Stimulated activated naive CD8-positive, alpha-beta T cell treated with anti-CD3 and anti-CD28 coated beads, Interleukin-15, Interleukin-2, amounts not matched to agents 100 U/mL and 50 U/mL, for 24 hours (primary cell): ENCODE measurements around the gene ZBTB16.
A peak's percentile ranks its signal among the peaks of the same experiment; 100 is the strongest.

Experiments
- ATAC-seq: fragments of 150-1000 bp; cut with Tn5 transposase; one replicate; pipeline ENCODE4 v1.10.0; 2021
- DNase-seq: peaks from one replicate; pipeline ENCODE4 v3.0.0; 2021

ZBTB16 gene

DNA sequence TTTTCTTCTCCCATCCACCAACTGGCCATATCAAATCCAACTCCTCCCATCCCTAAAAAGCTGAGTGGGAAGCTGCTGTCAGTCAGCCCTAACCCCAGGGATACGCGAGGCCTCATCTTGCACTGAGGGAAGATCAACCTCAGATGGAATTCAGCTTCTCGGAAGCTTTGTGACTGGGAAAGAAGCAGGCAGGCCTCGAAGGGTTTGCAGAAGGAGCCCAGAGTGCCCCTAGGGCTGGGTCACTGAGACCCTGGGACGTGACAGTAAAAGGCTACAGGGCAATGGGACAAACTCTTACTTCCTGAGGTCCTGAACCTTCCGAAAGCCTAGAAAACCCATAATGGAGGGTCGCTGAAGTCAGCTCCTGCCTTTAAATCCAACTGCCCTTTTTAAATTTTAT, 202.3 kb downstream of the ZBTB16 start:
- DNase-seq: no peak
- no peak for ATAC-seq

DNA sequence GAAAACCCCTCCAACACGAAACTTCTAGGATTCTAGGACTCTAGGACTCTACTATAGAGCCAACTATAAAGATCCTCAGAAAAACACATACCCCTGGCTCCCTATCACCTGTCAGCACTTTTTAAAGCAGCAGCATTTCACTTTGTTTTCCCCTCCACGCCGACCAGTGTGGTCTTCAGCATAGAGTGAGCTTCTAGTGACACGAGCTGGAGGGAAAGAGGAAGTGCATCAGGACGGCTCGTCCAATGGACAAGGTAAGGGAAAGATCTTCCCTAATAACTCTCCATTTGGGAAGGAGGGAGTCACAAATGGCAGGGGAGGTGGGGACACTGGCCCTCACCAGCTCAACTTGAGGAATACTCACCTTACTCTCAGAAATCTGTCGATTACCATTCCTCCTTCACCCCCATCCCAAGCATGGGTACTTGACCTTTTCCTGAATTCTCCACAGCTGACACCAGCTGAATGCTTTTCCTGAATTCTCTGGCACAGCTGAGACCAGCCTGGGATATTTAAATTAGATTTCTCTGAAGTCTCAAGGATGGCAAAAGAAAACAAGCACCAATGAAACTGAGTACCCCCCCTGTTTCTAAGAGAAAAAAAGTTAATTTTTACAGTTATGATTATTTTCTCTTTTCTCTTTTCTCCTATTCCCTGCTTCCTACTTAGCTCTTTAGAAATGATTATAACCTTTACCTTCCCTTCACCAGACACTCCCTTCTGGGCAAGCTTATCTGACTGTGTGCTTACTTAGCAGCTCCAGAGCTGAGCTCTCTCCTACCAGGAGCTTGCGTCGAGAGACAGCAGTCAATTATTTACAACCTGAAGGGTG, 203.4 kb downstream of the ZBTB16 start:
- DNase-seq: no peak
- no peak for ATAC-seq

DNA sequence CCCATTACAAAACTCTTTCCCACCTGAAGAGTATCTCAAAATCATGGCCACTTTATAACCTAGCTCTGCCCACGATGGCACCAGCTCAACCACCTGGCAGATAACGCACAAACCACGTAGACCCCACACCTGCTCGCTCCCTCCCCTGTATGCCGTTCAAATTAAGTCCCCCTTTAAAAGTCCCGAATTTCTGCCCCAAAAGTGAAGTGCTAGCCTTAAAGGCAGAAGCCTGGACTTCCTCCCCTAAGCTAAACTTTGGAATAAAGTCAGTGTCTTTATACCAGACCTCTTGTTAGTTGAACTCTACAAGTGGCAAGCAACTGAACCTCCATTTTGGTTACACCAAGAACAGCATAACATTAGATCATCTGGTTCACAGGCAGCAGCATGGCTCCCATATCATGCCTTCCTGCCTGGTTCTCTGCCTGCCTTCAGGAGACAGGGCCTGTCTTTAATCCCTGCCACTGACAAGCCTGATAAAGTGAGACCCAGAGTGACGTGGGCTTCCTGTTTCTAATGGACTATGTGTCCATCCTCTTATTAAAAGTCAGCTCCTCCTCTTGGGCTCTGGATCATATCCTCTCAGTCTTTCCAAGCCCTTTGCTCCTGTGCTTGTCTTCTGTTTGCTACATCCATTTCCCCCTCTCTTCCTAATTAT, 204.1 kb downstream of the ZBTB16 start:
- DNase-seq (no peak), ATAC-seq (no peak)

DNA sequence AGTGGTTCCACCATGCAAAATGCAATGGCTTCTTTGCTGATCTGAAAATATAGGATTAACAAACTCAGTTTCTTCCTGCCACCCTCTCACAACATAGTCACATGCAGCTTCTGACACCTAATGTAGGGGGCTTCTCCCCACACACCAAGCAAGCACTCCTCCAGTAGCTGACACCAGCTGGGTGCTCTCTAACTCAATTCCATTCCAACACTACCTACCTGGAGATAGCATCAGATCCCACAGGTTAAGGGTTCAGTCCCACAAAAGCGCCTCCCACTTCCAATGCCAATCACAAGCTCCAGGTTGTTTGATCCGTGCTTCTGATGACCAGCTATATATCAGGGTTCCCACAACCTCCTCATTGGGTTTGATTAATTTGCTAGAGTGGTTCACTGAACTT, 204.9 kb downstream of the ZBTB16 start:
- ATAC-seq (no peak), DNase-seq (no peak)

DNA sequence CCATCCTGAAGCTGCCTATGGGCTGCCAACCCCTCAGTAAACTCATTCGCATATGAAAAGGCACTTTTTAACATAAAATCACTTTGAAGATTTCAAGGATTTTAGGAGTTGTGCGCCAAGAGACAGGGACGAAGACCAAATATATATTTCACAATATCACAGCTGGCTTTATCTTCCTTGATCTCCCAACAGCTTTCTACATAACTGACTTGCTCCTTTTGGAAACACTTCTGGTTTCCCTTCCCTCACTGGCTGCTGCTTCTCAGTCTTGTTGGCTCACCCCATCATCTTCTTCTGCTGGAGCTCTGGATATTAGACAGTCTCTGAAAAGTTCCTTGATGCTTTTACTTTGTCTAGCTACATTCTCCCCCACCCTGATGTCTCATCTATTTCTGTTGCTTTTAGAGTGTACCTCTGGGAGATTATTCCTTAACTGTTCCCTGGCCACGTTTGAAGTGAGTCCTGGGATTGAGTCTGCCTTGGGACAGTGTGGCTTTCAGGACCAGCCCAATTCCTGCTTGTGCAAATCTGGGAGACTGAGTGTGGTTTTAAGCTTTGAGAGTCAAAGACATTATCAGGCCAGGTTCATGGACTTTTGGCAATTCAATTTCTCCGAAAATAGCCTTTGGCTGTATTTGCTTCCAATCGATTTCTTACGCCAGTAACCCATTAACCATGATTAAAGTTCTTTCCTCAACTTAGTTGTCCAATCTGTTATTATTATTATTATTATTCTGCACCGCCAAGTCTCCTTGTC, 205.8 kb downstream of the ZBTB16 start:
- no peak for DNase-seq
- ATAC-seq: no peak

DNA sequence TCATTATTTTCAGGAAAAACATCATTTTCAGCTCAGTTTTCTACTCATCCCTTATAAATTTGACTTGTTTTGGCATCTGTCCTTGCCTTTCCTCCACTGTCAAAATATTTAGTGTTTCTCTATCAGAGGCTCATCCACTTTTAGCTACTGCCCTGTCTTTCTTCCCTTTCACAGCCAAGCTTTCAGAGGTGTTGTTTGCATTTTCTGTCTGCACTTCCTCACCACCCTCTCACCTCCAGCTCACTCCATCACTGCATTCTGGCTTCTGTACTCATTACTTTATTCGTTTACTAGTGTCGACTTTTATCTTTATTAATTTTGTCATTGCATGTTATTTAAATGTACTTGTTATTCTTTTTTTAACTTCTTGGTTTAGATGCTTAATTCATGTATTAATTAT, 210.0 kb downstream of the ZBTB16 start:
- DNase-seq (no peak), ATAC-seq (no peak)

DNA sequence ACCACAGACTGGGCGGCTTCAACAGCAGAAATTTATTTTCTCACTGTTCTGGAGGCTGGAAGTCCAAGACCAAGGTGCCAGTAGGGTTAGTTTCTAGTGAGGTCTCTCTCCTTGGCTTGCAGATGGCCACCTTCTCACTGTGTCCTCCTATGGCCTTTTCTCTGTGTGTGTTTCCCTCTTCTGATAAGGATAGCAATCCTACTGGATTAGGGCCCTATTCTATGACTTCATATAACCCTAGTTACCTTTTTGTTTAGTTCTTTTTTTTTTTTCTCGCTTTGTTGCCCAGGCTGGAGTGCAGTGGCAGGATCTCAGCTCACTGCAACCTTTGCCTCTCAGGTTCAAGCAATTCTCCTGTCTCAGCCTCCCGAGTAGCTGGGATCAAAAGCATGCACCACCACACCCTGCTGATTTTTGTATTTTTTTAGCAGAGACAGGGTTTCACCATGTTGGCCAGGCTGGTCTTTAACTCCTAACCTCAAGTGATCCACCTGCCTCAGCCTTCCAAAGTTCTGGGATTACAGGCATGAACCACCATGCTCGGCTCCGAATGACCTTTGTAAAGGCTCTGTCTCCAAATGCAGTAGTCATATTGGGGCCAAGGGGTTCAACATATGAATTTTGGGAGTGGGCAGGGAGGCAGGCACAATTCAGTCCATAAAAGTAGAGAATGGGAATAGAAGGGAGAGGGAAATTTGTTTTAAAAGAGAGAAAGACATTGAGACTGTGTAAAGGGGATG, 211.2 kb downstream of the ZBTB16 start:
- no peak for ATAC-seq
- no peak for DNase-seq

DNA sequence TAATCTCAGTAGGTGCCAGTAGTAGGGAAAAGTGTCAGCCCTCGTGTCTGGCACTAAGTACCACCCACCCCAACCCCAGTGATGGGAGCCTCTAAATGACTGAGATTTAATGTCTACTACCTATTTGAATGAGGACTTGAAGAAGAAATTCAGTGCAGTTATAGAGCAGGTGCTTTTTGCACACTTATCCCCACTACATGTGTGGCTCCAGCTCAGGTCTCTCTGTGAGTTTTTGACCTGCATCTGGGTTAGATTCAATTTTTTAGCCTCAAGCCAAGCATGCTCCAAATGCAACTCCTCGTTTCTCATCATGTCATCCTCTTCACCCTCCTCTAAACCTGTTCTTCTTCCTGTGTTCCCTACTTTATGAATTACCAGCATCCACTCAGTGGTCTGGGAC, 211.8 kb downstream of the ZBTB16 start:
- ATAC-seq (no peak), DNase-seq (no peak)

DNA sequence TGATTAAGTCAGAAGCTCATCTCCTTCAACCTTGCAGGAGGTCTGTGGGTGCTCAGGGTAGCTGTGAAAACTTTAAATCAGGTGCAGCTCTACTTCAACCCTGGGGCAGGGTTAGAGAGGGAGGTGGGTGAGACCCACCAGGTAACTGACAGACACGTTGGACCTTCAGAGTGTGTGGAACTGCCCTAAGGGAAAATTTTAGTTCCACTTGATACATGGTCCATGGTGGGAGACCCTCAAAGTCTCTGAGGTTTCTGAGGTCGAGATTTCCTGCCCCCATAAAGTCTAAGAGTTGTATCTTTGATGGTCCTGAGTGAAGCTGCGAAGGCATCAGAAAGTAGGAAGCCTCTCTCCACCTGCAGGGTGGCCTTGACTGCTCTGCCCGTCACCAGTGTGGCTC, 212.8 kb downstream of the ZBTB16 start:
- ATAC-seq: no peak
- DNase-seq: no peak

DNA sequence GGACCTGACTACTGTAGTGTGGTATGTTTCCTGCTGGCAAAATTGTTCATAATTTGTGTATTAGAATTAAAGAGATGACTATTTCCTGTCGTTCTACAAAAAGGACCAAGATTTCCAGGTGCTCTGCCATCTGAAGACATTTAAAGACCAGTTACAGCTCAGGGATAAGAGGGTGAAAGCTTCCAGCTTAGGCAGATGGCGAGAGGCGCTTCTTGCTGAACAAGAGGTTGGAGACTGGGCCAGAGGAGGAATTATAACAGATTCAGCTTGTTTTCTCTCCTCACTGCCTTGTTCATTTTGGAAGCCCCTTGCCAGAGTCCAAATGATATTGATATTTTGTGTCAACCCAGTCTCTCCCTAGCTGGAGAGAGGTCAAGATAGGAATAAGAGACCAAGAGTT, 213.6 kb downstream of the ZBTB16 start:
- DNase-seq (no peak), ATAC-seq (no peak)

DNA sequence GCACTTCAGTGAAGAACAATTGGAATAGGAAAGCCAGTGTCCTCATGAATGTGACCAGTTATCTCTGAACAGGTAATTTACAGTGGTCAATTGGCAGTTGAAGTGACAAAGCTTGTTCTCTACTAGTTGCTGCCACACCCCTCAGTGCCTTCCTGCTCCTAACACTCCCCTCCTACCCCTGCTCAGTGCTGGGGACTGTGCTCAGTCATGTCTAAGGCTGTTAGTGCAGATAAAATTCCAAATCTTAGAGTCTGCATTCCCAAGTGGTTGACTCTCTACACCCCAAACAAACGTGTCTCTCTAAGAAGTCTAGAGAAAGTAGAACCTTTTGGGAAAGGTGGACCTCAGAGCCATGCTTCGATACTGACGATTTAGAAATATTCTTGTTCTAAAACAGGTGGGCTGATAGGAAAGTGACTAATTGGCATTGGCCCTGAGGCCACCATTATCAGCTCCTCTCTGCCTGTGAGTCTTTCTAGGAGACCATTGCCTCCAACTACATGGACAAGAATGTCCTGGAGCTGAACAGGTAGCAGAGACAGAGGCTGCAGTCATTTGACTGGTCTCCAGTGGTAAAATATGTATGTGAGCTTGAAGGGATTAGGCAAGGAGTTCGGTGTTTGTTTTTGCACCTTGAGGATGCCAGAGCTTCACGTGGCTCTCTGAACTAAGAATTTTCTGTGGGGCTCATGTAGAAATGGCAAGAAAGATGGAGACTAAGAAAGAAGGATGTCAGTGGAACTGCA, 214.6 kb downstream of the ZBTB16 start:
- no peak for DNase-seq

DNA sequence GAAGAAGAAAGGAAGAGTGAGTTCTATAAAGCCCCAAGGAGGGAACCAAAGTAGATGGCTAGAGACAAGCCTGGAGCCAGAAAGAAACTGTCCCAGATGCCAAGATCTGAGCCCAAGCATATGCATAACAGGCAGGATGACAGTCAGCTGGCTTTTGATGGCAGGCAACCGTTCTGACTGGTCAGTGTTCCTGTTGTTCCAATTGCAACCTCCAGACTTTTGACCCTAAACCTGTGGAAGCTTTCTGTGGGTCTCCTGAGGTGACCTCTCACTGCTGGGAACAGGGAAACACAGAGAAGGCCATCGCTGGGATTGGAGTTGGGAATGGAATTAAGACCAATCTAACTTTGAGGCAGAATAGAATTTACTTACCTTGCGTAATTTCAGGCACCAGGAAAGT, 215.1 kb downstream of the ZBTB16 start:
- no peak for ATAC-seq

More for the DNA sequence above, 214.6 kb downstream of the ZBTB16 start:
- no peak for ATAC-seq

DNA sequence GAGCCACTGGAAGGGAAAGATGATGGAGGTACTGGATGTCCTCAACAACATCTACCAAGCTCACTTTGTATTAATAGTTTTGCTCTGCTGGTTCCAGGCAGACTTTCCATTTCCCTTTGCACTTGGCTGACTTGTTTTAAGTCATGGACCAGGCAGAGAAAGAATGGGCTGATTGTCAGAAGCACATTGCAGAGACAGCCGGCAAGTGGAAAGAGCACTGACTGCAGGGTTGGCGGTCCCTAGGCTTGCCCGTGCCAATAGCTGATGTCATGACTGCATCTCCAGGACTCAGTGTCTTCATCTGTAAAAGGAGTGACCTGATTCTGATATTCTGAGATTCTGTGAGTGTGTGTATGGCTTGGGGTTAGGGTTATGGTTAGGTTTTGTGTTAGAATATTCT, 215.8 kb downstream of the ZBTB16 start:
- ATAC-seq (no peak), DNase-seq (no peak)

More for the DNA sequence above, 215.1 kb downstream of the ZBTB16 start:
- no peak for DNase-seq

DNA sequence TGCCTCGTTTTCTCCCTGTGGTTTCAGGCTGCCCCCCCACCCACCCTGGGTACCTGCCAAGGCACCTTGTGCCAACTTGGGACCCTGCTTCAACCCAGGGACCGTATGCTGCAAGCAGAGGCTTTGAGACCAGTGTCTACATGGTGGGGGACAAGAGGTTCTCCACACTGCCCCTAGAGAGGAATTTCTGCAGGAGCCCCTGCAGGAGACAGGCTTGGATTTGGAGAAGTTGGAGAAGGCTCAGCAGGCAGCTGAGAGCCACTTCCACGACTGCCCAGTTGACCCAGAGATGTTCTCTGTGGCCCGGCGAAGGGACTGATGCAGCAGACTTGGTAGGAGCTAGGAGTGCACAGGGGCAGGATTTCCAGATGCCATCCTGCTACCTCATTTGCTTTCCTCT, 216.6 kb downstream of the ZBTB16 start:
- no peak for ATAC-seq
- no peak for DNase-seq

DNA sequence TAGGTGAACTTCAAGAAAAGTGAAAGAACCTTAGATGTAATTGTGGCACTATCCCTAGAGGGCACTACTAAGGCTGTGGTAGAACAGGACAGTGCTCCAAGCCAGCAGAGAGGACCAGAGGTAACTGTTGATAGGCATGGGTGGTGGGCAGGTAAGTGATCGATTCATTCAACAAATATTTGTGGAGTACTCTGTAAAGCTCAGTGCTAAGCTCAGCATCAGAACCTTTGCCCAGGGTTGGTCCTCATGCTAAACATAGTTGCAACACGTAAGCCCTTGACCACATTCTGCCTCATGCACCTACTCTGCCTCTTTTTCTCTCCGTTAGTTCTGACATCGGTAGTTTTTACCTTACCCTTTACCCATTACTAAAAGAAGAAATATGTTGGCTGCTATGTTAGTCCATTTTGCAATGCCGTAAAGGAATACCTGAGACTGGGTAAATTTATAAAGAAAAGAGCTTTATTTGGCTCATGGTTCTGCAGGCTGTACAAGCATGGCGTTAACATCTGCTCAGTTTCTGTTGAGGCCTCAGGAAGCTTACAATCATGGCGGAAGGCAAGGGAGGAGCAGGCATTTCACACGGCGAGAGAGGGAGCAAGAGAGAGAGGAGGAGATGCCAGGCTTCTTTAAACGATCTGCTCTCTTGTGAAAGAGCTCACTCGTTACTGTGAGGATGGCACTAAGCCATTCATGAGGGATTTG, 218.3 kb downstream of the ZBTB16 start:
- ATAC-seq (no peak), DNase-seq (no peak)

DNA sequence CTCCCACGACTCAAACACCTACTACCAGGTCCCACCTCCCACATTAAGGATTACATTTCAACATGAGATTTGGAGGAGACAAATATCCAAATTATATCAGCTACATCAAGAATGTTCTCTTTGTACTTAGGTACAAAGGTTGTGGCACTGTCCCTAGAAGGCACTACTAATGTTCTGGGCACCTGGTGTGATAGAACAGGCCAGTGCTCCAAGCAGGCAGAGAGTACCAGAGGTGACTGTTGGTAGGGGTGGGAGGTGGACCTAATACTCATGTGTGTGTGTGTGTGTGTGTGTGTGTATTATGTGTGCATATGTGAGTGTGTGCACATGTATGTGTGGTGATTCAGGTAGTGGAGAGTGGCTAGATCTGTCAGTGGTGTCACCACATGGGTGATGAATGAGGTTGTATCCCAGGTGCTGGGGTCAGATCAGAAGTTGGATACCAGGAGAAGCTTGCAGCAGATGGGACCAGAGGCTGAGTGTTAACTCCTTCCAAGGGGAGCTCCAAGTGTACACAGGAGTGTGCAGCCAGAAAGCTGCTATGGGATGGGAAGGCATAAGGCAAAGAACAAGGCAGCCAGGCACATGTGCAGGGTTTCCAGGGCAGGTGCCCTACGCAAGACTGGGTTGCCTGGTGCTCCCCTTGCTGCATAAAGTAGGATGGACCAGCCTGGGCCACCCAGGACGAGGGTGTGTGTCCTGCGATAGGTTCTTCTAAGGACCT, 219.0 kb downstream of the ZBTB16 start:
- ATAC-seq (no peak), DNase-seq (no peak)

DNA sequence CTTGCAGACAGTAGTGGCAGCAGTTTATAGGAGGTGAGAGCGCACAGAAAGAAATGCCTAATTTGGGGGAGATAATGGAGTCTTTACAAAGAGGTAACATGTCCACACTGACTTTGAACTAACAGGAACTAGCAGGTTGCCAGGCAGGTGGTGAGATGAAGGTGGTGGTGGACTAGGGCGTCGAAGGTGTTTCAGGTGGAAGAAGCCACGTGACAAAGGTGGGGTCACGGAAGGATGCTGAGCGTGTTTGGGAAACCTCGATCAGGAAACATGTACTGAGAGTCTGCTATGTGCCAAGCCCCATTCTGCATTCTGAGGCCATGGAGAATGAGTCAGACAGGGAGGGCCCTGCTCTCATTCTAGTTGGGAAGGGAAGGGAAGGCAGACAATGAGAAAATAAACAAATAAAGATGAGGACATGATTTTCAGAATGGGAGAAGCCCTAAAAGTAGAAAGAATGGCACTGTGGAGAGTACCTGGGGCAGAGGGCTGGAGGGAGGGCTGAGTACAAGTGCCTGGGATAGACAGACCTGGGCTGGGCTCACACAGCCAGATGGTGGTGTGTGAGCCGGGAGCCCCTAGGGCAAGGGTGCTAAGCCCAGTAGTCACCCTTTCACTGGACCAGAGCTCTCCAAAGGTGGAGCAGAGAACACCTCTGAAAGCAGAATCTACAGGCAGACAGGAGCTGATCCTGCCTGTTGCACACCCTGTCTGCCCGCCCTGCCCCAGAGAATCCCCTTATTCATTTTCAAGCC, 220.5 kb downstream of the ZBTB16 start:
- DNase-seq (no peak), ATAC-seq (no peak)

DNA sequence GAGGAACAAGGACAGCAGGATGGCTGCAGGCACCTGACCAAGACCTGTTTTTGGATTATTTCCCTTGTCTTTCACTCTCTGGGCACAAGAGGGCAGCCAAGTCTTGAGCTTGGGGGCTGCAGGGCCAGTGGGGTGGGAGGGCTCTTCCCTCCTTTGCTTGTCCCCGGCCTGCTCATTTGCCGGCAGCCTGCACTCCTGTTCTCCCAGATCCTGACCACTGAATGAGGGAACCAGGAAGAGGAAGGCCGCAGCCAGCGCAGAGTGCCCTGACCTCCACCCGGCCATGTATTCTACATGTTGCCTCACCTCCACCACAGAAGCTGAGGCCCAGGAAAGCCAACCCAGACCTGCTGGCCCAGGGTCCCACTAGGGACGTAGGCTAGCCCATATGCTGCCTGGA, 221.2 kb downstream of the ZBTB16 start:
- ATAC-seq: no peak
- peak; percentile 17 for DNase-seq

DNA sequence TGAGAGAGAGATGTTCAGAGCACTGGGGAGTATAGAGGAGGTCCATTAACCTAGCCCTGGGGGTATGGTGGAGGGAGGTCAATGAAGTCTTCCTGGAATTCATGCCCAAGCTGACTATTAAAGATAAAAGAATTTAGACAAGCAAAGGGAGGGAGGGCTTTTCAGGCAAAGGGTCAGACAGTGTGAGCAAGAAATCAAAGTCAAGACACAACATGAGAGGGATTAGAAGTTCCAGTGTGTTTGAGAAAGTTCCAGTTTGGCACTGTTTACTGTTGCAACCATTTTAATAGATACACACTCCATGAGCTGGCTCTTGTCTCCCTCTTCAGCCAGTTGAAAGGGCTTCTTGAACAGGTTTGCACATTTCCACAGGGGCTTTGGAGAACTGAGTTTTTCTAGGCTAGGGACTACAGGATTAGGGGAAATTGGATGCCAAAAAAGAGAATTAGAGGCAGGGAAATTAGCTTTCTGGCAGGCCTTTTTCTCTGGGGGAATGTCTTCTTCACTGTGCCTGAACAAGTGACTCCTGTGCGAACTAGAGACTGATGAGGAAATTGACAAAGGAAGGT, 222.0 kb downstream of the ZBTB16 start:
- ATAC-seq (no peak), DNase-seq (no peak)
